Middle frontal gyrus (tissue), 1 donor: ENCODE data around the gene FOXO1.

Source experiments
- DNase-seq: peaks from one replicate; pipeline ENCODE4 v3.0.0-alpha.2; 2015; ENCODE audit warnings: low spot score; ENCODE audit errors: extremely low spot score

FOXO1 gene

DNA sequence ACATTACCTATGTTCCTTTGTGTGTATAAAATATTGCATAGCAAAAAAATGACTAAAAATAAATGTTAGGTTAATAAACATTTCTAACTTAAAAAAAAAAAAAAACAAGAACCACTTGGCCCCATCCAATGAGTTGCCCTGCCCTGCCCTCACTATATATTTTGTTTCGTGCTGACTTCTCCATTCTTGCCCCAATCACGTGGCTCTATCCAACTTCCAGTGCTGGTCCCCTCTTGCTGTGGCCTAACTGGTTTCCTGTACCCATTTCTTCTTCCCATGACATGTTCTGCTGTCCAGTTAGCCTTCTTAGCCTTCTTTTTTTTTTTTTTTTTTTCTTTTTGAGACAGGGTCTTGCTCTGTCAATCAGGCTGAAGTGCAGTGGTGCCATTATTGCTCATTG is 151.6 kb downstream of the FOXO1 start:
- DNase-seq: no peak

DNA sequence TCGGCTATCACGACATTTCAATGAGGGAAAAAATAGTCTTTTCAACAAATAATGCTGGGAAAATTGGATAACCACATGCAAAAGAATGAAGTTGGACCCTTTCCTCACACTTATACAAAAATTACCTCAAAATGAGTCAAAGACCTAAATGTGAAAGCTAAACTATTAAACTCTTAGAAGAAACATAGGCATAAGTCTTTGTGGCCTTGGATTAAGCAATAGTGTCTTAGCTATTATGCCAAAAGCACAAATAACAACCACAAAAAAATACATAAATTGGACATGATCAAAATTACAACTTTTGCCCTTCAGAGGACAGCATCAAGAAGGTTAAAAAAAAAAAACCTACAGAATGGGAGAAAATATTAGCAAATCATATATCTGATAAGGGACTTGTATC is 156.6 kb downstream of the FOXO1 start:
- DNase-seq: no peak

DNA sequence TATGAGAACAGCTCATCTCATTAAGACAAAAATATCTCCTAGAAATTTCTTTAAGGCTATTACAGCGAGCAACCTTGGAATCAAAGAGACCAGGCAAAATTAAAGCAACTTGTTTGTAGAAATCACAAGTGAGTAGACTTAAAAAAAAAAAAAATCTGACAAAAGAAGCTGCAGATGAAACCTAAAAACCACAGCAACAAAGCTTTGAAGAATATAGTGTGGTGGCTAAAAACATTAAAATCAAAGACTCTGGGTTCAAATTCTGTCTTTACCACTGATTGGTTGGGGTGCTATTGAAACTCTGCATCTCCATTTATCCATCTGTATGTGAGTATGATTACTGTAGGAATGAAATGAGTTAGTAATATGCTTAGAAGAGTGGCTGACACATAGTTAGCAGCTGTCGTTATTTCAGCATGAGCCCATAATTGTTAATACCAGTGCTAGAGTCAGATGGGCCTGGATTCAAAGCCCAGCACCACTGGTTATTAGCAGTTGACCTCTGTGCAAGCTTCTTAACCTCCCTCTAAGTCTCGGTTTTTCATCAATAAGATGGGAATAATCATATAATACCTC is 157.6 kb downstream of the FOXO1 start:
- DNase-seq: no peak

DNA sequence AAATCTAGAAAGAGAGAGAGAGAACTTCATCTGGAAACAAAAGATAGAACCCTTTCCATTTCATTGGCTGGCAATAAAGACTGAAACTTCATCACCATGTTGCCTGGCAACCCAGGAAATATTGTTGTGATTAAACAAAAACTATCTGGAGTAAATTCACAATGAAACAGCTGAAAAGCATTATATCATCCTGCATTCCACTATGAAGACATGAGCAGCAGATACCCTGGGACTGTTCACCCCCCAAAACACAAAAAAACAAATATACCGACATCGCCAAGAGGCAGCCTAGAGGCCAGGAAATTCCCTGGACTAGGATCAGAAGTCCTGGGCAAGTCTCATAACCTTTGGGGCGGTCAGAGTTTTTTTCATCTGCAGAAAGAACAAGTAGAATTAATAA is 158.3 kb downstream of the FOXO1 start:
- DNase-seq: no peak

DNA sequence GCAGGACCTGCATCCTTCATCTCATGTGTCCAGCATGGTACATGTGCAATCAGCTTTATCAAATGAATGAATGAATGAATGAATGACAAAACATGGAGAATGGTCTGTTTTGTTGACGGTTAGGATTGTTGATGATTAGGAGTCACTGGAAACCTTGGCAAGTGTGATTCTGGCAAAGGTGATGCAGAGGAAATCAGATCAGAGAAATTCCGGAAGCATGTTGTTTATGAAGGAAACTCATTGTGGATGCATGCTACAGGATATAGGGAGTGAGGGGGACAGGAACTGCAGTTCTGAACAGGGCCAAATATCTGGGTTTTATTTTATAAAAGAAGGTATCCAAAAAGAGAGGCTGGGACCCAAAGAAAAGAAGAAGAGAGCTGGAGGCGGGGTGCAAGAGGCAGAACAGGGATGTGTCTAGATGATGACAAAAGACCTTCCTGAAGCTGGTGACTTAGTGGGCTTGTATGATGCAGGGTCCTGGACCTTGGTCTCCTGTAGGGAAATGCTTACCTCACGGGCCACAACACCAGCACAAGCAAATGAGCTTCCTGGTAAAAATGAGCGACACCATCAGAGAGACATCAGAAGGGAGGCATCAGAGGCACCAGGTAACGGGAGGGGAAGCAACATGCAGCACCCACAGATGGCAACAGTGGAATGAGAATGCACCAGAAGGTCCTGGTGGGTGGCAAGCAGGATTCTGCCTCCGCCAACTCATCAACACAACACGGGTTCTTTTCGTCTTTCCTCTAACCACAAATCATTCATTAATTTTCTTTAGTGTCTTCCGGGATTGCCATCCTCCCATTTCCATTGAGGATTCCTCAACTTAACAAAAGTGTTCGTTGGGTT is 159.6 kb downstream of the FOXO1 start:
- no peak for DNase-seq
